ENCODE measurements around the gene GOLGB1.

Gene GOLGB1

GRCh38 chr3:121723485-121723884 is 26.1 kb downstream of the GOLGB1 start:
- ChIA-PET POLR2A (no interaction called here), CTCF (no interaction called here)
- Histone ChIP-seq H3K27ac (ENCODE audit: extremely low read depth, low read depth, low read length) (no peak overlapping the region), H3K36me3 (ENCODE audit: control insufficient read depth in 2 of 2, insufficient read depth in 1 of 2, low read length in 2 of 2) (peaks cover 25 to 88% of the 10 kb centered on the region in 2 experiments), H3K4me3 (ENCODE audit: low read depth, low read length) (no peak overlapping the region), H3K9me3 (ENCODE audit: control insufficient read depth, insufficient read depth, low read depth, low read length) (no peaks in the 10 kb centered on the region), H3K4me1 (ENCODE audit: control insufficient read depth, insufficient read depth, low read length) (no peaks in the 10 kb centered on the region)
- TF ChIP-seq ZNF785 (tag by site-specific recombination; IDR thresholded peaks at IDR 0.05) (no peak), ZNF16 (tag by site-specific recombination; IDR thresholded peaks at IDR 0.05; ENCODE audit: low read depth) (no peak), ZBTB8A (tag by site-specific recombination; IDR thresholded peaks at IDR 0.05) (no peak), ZNF140 (tag by site-specific recombination; IDR thresholded peaks at IDR 0.05) (no peak), ZNF658 (tag by site-specific recombination; IDR thresholded peaks at IDR 0.05) (no peak), ZFP37 (tag by site-specific recombination; IDR thresholded peaks at IDR 0.05) (no peak), RBAK (tag by site-specific recombination; IDR thresholded peaks at IDR 0.05) (no peak), ZNF211 (tag by site-specific recombination; IDR thresholded peaks at IDR 0.05; ENCODE audit: low read depth) (no peak), ZBTB20 (tag by site-specific recombination; IDR thresholded peaks at IDR 0.05) (no peak), SETDB1 (IDR thresholded peaks at IDR 0.05; ENCODE audit: insufficient read length, low read length) (no peak), ZNF707 (tag by site-specific recombination; IDR thresholded peaks at IDR 0.05) (no peak), ZNF223 (tag by site-specific recombination; IDR thresholded peaks at IDR 0.05) (no peak)
- TF ChIP-seq, protein P1, sequence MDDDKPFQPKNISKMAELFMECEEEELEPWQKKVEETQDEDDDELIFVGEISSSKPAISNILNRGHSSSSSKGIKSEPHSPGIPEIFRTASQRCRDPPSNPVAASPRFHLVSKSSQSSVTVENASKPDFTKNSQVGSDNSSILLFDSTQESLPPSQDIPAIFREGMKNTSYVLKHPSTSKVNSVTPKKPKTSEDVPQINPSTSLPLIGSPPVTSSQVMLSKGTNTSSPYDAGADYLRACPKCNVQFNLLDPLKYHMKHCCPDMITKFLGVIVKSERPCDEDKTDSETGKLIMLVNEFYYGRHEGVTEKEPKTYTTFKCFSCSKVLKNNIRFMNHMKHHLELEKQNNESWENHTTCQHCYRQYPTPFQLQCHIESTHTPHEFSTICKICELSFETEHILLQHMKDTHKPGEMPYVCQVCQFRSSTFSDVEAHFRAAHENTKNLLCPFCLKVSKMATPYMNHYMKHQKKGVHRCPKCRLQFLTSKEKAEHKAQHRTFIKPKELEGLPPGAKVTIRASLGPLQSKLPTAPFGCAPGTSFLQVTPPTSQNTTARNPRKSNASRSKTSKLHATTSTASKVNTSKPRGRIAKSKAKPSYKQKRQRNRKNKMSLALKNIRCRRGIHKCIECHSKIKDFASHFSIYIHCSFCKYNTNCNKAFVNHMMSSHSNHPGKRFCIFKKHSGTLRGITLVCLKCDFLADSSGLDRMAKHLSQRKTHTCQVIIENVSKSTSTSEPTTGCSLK (tag by site-specific recombination; IDR thresholded peaks at IDR 0.05), result no peak
- TF ChIP-seq, protein P2, sequence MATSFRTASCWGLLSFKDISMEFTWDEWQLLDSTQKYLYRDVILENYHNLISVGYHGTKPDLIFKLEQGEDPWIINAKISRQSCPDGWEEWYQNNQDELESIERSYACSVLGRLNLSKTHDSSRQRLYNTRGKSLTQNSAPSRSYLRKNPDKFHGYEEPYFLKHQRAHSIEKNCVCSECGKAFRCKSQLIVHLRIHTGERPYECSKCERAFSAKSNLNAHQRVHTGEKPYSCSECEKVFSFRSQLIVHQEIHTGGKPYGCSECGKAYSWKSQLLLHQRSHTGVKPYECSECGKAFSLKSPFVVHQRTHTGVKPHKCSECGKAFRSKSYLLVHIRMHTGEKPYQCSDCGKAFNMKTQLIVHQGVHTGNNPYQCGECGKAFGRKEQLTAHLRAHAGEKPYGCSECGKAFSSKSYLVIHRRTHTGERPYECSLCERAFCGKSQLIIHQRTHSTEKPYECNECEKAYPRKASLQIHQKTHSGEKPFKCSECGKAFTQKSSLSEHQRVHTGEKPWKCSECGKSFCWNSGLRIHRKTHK (tag by site-specific recombination; IDR thresholded peaks at IDR 0.05), result no peak

DNA sequence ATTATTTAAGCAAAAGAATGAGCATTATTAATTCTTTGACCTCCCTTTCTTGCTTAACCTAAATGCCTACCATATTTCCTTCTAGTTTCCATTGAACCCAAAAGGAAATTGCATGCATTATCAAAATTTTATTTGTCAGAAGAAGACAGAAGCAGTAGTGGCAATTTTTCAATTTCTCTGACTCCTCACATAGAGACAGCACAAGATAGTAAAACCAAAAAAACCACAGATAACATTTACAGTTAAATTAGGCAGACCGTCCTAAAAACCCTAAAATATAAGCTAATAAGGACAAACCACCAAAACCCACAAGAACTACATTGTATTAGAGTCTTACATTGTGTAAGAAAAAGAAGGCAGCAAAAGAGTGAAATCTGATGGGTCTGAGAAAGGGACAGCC is 27.1 kb downstream of the GOLGB1 start:
- peaks cover 25 to 88% of the 10 kb centered on the region in 2 experiments for H3K36me3 ChIP-seq (ENCODE audit: control insufficient read depth in 2 of 2, insufficient read depth in 1 of 2, low read length in 2 of 2)
- no peak for TF ChIP-seq MZF1 (tag by site-specific recombination; IDR thresholded peaks at IDR 0.05; ENCODE audit: borderline replicate concordance)
- TF ChIP-seq ZNF610 (tag by site-specific recombination; IDR thresholded peaks at IDR 0.05; ENCODE audit: borderline replicate concordance), result no peak
- no peak for TF ChIP-seq SALL2 (tag by site-specific recombination; IDR thresholded peaks at IDR 0.05; ENCODE audit: borderline replicate concordance)
- no peak for TF ChIP-seq ZNF510 (tag by site-specific recombination; IDR thresholded peaks at IDR 0.05; ENCODE audit: insufficient replicate concordance)
- TF ChIP-seq, protein P3, sequence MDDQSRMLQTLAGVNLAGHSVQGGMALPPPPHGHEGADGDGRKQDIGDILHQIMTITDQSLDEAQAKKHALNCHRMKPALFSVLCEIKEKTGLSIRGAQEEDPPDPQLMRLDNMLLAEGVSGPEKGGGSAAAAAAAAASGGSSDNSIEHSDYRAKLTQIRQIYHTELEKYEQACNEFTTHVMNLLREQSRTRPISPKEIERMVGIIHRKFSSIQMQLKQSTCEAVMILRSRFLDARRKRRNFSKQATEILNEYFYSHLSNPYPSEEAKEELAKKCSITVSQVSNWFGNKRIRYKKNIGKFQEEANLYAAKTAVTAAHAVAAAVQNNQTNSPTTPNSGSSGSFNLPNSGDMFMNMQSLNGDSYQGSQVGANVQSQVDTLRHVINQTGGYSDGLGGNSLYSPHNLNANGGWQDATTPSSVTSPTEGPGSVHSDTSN (CRISPR knock-in tag; IDR thresholded peaks at IDR 0.05), result no peak
- no peaks in the 10 kb centered on the region for H3K9me3 ChIP-seq (ENCODE audit: control insufficient read depth, insufficient read depth, low read depth, low read length)
- CTCF ChIA-PET, result no interaction called here
- H3K4me3 ChIP-seq (ENCODE audit: low read depth, low read length), result no peak overlapping the region
- POLR2A ChIA-PET, result no interaction called here
- no peaks in the 10 kb centered on the region for H3K4me1 ChIP-seq (ENCODE audit: control insufficient read depth, insufficient read depth, low read length)
- H3K27ac ChIP-seq (ENCODE audit: extremely low read depth, low read depth, low read length), result no peak overlapping the region

DNA sequence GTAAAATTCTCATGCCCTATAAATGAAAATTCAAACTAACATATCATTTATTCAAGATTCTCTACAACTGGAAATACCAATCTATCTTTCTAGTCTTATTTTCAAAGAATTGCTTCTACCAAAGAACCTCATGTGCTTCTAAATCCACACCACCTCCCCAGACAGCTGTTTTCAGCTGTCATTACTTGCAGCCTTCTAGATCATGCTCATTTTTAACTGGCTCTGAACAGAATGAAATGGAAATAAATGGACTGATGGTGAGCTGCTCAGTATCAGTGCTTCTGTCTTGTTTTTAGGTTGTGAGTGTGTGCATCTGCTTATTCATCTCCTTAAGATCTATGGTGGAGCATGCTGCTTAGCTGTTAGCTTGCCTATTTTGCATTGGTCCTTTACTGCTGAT is 29.4 kb downstream of the GOLGB1 start:
- H3K4me3 ChIP-seq (ENCODE audit: low read depth, low read length), result no peak overlapping the region
- CTCF ChIA-PET, result no interaction called here
- no peaks in the 10 kb centered on the region for H3K9me3 ChIP-seq (ENCODE audit: control insufficient read depth, insufficient read depth, low read depth, low read length)
- H3K36me3 ChIP-seq (ENCODE audit: control insufficient read depth in 2 of 2, insufficient read depth in 1 of 2, low read length in 2 of 2), result peaks cover 17 to 94% of the 10 kb centered on the region in 2 experiments
- H3K4me1 ChIP-seq (ENCODE audit: control insufficient read depth, insufficient read depth, low read length), result no peaks in the 10 kb centered on the region
- TF ChIP-seq BCL11B (tag by site-specific recombination; IDR thresholded peaks at IDR 0.05; ENCODE audit: low read depth) (no peak), ZNF514 (tag by site-specific recombination; IDR thresholded peaks at IDR 0.05) (no peak), OVOL3 (tag by site-specific recombination; IDR thresholded peaks at IDR 0.05) (no peak), ZXDB (tag by site-specific recombination; IDR thresholded peaks at IDR 0.05) (no peak), SP7 (tag by site-specific recombination; IDR thresholded peaks at IDR 0.05) (no peak)
- no peak overlapping the region for H3K27ac ChIP-seq (ENCODE audit: extremely low read depth, low read depth, low read length)
- POLR2A ChIA-PET, result no interaction called here

All from HEK293 (cell line).